GM10248 (cell line): Measurements from ENCODE around the gene PLCD1.

ENCODE experiments used
- CTCF ChIA-PET: fragments of 300-600 bp; sonication (Branson Sonifier 250); formaldehyde crosslinking; extraction: SDS; loops from one replicate; lab custom pipeline; 2021; ENCODE audit warnings: antibody characterized with exemption; lab: Yijun Ruan, JAX
- POLR2A ChIA-PET: fragments of 350-650 bp; sonication (Branson Sonifier 250); formaldehyde crosslinking; extraction: SDS; loops from one replicate; lab custom pipeline; 2020; ENCODE audit warnings: antibody characterized with exemption; lab: Yijun Ruan, JAX
- DNase-seq: peaks from one replicate; pipeline ENCODE4 v3.0.0; 2012; ENCODE audit errors: extremely low spot score
- TF ChIP-seq, protein P1 (sequence below): IDR thresholded peaks from 2 replicates; pipeline ENCODE4 v1.5.1; 2012; ENCODE audit warnings: mild to moderate bottlenecking, low read depth; ENCODE audit errors: extremely low read depth, missing control alignments, control extremely low read depth

Gene PLCD1

DNA sequence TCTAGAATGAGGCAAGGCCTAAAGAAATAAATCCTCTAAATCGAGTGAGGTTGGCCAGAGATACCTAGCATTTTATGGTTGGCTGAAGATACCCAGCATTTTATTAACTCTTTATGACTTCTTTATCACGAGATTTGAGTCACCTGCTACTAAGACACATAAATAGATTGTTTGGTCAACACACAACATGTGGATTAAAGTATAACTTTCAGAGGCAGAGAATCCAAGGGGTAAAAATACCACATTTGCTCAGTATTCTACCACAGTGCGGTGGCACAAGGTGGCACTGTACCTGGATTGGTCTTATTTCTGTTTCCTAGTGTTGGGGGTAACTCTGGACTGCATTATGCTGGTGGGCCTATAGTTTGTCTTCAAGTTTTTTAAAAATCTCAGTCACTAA is 65.8 kb downstream of the PLCD1 start:
- CTCF ChIA-PET: interaction anchor here (7.6 to 13.1 kb wide), 2 partner anchors 11 to 110 kb away, joined by 84 to 331 read pairs; no protein-coding TSS in a partner anchor
- POLR2A ChIA-PET: interaction anchor here (0.6 kb wide), 1 partner anchor 510 kb away, joined by 8 read pairs; no protein-coding TSS in a partner anchor
- TF ChIP-seq, protein P1, sequence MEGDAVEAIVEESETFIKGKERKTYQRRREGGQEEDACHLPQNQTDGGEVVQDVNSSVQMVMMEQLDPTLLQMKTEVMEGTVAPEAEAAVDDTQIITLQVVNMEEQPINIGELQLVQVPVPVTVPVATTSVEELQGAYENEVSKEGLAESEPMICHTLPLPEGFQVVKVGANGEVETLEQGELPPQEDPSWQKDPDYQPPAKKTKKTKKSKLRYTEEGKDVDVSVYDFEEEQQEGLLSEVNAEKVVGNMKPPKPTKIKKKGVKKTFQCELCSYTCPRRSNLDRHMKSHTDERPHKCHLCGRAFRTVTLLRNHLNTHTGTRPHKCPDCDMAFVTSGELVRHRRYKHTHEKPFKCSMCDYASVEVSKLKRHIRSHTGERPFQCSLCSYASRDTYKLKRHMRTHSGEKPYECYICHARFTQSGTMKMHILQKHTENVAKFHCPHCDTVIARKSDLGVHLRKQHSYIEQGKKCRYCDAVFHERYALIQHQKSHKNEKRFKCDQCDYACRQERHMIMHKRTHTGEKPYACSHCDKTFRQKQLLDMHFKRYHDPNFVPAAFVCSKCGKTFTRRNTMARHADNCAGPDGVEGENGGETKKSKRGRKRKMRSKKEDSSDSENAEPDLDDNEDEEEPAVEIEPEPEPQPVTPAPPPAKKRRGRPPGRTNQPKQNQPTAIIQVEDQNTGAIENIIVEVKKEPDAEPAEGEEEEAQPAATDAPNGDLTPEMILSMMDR: no peak
- DNase-seq: no peak

DNA sequence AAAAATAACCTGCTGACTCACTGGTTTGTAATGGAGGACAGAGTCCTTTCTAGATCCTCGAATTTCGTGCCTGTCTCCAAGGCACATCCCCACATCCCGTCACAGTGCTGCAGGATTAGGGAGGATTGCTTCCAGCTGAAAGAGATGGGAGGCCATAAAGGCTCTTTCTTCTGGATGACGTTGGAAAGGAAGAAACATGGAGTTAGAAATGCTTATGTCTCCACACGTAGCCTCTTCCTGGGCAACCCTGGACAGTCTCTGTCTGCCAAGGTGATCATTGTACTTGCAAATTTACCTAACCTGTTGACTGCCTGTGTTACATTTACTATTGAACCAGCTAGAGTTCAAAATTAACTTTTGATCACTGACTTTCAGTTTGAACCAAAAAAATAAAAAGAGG is 66.4 kb downstream of the PLCD1 start:
- TF ChIP-seq, protein P1: no peak
- DNase-seq: no peak
- POLR2A ChIA-PET: no interaction called here
- CTCF ChIA-PET: interaction anchor here (7.6 to 13.1 kb wide), 2 partner anchors 12 to 110 kb away, joined by 84 to 331 read pairs; no protein-coding TSS in a partner anchor

DNA sequence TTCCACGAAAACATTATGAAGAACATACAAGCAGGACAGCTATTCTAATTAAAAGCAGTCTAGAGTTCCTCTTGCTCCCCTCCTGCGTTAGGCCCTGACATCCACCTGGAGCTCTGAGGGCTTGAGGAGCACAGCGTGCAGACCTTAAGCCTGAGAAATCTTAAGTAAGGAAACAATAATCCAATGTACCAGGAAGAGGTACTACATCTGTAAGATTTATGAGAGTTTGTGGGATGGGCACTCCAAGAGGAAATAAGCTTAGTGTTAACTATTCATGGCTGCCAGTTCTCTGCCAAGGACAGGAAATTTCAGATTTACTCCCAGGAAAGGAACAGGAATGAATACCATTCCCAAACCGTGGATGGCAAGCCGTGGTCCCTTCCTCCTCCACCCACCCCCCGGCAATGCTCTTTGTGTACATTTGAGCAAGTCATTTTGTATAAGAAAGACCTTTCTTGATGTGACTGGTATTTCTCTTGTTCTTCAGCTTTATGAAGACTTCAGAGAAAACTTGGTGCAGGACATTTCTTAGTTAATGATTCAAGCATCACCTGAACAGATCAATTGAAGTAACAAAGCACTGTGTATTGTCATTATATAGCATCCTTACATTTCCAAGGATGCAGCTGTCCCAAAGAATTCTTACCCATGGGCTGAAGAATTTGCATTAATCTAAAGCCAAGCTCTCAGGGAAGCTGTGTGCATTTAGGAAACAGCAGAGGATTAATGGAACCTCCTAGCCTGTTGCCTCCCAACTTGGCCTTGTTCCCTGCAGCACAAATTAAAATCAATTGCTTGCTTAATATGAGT is 67.6 kb downstream of the PLCD1 start:
- CTCF ChIA-PET: interaction anchor here (0.6 to 13.1 kb wide), 4 partner anchors 13 to 385 kb away, joined by 3 to 331 read pairs (median 44); partner anchors contain the start of gene XYLB
- TF ChIP-seq, protein P1: no peak
- no peak for DNase-seq
- POLR2A ChIA-PET: no interaction called here

DNA sequence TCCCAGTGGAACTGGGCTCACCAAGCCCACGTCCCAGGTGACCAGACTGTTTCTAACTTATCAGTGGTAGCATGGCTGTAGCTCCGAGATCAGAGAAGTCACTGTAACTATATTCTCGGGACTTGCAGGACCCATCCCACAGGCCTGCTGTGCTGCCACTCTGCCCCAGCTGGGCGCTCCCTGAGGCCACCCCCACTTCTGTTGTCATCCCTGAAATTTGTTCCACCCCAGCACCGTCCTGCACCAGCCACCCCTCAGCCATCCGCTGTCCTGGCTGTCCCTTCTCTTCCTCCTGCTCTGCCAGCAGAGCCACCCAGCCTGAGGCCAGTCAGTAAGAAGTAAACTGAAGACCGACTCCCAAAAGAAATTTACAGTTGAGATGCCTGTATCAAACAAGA is 71.9 kb downstream of the PLCD1 start:
- ChIA-PET POLR2A (no interaction called here), CTCF (interaction anchor here (0.7 to 6.4 kb wide), 6 partner anchors 10 to 674 kb away, joined by 3 to 41 read pairs (median 16); no protein-coding TSS in a partner anchor)
- TF ChIP-seq, protein P1: no peak
- DNase-seq: no peak
